Loucy (cell line): Measurements from ENCODE around the gene ADIPOQ.
"Not testable (repeated sequence)": the region's sequence is repeated elsewhere in the genome, so short reads cannot be mapped to it uniquely, and the experiment has no call there.

ENCODE experiments used
- H2AFZ ChIP-seq: fragments of 200-600 bp; sonication (generic); 2 replicates; pipeline ENCODE4 v1.6.0; 2016; ENCODE audit warnings: antibody characterized with exemption, mild to moderate bottlenecking, low read length, moderate library complexity
- H3F3A ChIP-seq: fragments of 200-600 bp; 2 replicates; pipeline ENCODE4 v1.6.0; 2016; ENCODE audit warnings: antibody characterized with exemption, low read depth, mild to moderate bottlenecking
- H3K27me3 ChIP-seq: fragments of 200-600 bp; sonication (generic); 2 replicates; pipeline ENCODE4 v1.6.1; 2014; ENCODE audit warnings: low read length, mild to moderate bottlenecking; ENCODE audit not compliant: insufficient read depth, poor library complexity, severe bottlenecking
- H3K36me3 ChIP-seq: fragments of 200-600 bp; sonication (generic); 2 replicates; pipeline ENCODE4 v1.6.1; 2016; ENCODE audit warnings: low read length; ENCODE audit not compliant: insufficient read depth
- H3K4me1 ChIP-seq: fragments of 200-600 bp; sonication (generic); 2 replicates; pipeline ENCODE4 v1.5.1; 2014; ENCODE audit warnings: low read length, mild to moderate bottlenecking; ENCODE audit not compliant: insufficient read depth, poor library complexity, severe bottlenecking
- H3K4me2 ChIP-seq: fragments of 200-600 bp; sonication (generic); 2 replicates; pipeline ENCODE4 v1.6.0; 2014; ENCODE audit warnings: antibody characterized with exemption, low read length, low read depth, mild to moderate bottlenecking; ENCODE audit not compliant: poor library complexity, severe bottlenecking
- H3K4me3 ChIP-seq: fragments of 200-600 bp; sonication (generic); 2 replicates; pipeline ENCODE4 v1.5.1; 2014; ENCODE audit warnings: low read length, mild to moderate bottlenecking, mixed read lengths; ENCODE audit not compliant: poor library complexity, severe bottlenecking
- H3K79me2 ChIP-seq: fragments of 200-600 bp; sonication (generic); 2 replicates; pipeline ENCODE4 v1.6.1; 2014; ENCODE audit warnings: low read length; ENCODE audit not compliant: insufficient read depth
- H3K9ac ChIP-seq: fragments of 200-600 bp; sonication (generic); 2 replicates; pipeline ENCODE4 v1.6.0; 2014; ENCODE audit warnings: mild to moderate bottlenecking, low read depth, low read length, moderate library complexity; ENCODE audit not compliant: poor library complexity, severe bottlenecking
- H3K9me2 ChIP-seq: fragments of 200-600 bp; sonication (generic); replicated peaks from 2 replicates; pipeline ENCODE4 v1.6.1; 2016; ENCODE audit warnings: low read depth, low read length, mixed read lengths
- H3K9me3 ChIP-seq: fragments of 200-600 bp; sonication (generic); 2 replicates; pipeline ENCODE4 v1.6.1; 2014; ENCODE audit warnings: mild to moderate bottlenecking, antibody characterized with exemption, low read length, low read depth; ENCODE audit not compliant: insufficient read depth
- H4K20me1 ChIP-seq: fragments of 200-600 bp; sonication (generic); 2 replicates; pipeline ENCODE4 v1.6.0; 2014; ENCODE audit warnings: antibody characterized with exemption, low read length, mild to moderate bottlenecking; ENCODE audit not compliant: insufficient read depth, poor library complexity, severe bottlenecking
- EZH2phosphoT487 ChIP-seq: fragments of 200-600 bp; IDR thresholded peaks from 2 replicates; pipeline ENCODE4 v1.6.1; 2018; ENCODE audit warnings: antibody characterized with exemption, mild to moderate bottlenecking, moderate library complexity, borderline replicate concordance
- TF ChIP-seq, protein P1 (sequence below): fragments of 200-600 bp; sonication (generic); conservative IDR thresholded peaks from 2 replicates; pipeline ENCODE4 v1.5.1; 2014; ENCODE audit warnings: mild to moderate bottlenecking, antibody characterized with exemption, low read length

ADIPOQ gene

DNA sequence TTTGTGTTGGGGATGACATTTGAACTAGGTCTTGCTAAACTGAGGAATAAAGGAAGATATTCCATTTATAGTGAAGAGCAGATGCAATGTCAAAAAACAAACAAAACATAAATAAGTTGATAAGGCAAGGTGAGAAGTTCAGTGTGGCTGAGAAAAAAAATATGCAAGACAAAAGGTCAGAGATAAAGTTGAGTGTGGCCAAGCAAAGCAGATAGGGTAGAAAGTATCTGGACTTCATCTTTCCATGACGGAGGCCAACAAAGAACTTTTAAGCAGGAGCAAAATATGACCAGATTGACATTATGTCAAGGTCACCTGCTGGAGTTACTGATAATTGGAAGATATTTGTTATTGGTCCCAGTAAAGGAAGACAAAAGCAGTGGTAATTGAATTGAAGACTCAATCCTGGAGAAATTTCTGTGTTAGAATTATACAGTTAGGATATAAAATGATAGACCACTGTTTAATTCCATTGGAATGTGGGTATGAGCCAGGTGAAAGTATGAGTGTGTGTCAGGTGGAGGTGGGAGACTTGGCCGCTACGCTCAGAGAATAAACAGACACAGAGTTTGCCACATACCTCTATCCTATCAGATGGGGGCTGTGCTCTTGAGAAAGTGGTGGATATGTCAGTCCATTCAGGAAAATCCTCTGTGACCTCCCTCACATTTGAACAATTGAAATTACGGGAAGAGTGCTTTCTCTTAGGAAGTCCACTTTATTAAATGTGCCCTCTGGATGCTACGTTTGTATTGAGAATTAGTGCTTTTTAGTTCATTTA is 28.1 kb downstream of the ADIPOQ start:
- Histone ChIP-seq H3K27me3 (no peaks in the 10 kb centered on the region), H2AFZ (no peak overlapping the region)

DNA sequence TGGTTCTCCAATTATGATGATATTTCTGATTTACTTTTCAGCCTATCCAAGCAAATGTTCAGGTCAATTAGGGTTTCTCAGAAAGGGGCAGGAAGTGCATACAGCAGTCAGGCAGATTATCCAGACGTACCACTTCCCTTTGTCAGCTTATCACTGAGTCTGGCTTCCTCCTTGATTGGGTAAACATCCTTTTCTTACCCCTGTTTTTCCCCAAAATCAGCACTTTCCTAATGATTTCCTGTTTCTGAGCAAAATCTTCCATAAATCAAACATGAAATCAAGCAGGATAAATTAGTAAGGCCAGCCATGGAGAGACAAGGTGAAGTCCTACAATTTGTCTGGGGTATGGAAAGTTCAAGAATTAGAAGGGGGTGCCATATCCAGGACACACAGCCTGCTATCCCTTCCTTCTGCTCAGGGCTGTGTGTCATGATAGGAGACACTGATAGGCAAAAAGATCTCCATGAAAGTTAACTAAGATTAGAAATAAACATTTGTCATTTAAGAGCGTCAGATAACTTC is 29.0 kb downstream of the ADIPOQ start:
- H3K4me2 ChIP-seq: no peak overlapping the region

More for the DNA sequence above, 28.1 kb downstream of the ADIPOQ start:
- no peak overlapping the region for H3K4me2 ChIP-seq
- no peaks in the 10 kb centered on the region for H3K36me3 ChIP-seq
- H3K9me3 ChIP-seq: no peaks in the 10 kb centered on the region
- H3K4me3 ChIP-seq: no peak overlapping the region
- no peaks in the 10 kb centered on the region for H3F3A ChIP-seq
- TF ChIP-seq EZH2phosphoT487: no peak
- TF ChIP-seq, protein P1, sequence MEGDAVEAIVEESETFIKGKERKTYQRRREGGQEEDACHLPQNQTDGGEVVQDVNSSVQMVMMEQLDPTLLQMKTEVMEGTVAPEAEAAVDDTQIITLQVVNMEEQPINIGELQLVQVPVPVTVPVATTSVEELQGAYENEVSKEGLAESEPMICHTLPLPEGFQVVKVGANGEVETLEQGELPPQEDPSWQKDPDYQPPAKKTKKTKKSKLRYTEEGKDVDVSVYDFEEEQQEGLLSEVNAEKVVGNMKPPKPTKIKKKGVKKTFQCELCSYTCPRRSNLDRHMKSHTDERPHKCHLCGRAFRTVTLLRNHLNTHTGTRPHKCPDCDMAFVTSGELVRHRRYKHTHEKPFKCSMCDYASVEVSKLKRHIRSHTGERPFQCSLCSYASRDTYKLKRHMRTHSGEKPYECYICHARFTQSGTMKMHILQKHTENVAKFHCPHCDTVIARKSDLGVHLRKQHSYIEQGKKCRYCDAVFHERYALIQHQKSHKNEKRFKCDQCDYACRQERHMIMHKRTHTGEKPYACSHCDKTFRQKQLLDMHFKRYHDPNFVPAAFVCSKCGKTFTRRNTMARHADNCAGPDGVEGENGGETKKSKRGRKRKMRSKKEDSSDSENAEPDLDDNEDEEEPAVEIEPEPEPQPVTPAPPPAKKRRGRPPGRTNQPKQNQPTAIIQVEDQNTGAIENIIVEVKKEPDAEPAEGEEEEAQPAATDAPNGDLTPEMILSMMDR: no peak
- H3K79me2 ChIP-seq: no peaks in the 10 kb centered on the region
- H3K9me2 ChIP-seq: no peaks in the 10 kb centered on the region
- H4K20me1 ChIP-seq: no peaks in the 10 kb centered on the region
- H3K9ac ChIP-seq: no peak overlapping the region
- H3K4me1 ChIP-seq: peaks cover 10% of the 10 kb centered on the region

DNA sequence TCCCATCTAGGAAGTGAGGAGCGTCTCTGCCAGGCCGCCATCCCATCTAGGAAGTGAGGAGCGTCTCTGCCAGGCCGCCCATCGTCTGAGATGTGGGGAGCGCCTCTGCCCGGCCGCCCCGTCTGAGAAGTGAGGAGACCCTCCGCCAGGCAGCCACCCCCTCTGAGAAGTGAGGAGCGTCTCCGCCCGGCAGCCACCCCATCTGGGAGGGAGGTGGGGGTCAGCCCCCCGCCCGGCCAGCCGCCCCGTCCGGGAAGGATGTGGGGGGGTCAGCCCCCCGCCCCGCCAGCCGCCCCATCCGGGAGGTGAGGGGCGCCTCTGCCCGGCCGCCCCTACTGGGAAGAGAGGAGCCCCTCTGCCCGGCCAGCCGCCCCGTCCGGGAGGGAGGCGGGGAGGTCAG is 31.3 kb downstream of the ADIPOQ start:
- H3K9me2 ChIP-seq, H2AFZ ChIP-seq, H3K27me3 ChIP-seq, H3F3A ChIP-seq, H4K20me1 ChIP-seq, H3K4me2 ChIP-seq, H3K36me3 ChIP-seq, H3K9me3 ChIP-seq, H3K79me2 ChIP-seq, H3K9ac ChIP-seq, H3K4me3 ChIP-seq: not testable (repeated sequence)
- peaks cover 10% of the 10 kb centered on the region for H3K4me1 ChIP-seq

More for the DNA sequence above, 29.0 kb downstream of the ADIPOQ start:
- no peaks in the 10 kb centered on the region for H4K20me1 ChIP-seq
- no peak for TF ChIP-seq EZH2phosphoT487
- TF ChIP-seq, protein P1: no peak
- H3K9me3 ChIP-seq: 0 out of 2 replicates have a peak, but pooled peaks cover under 1% of the 10 kb centered on the region
- no peaks in the 10 kb centered on the region for H3K79me2 ChIP-seq
- H3K36me3 ChIP-seq: no peaks in the 10 kb centered on the region
- H3K4me1 ChIP-seq: peaks cover 10% of the 10 kb centered on the region
- no peaks in the 10 kb centered on the region for H3F3A ChIP-seq
- no peak overlapping the region for H3K9ac ChIP-seq
- H3K4me3 ChIP-seq: no peak overlapping the region
- no peaks in the 10 kb centered on the region for H3K27me3 ChIP-seq
- H2AFZ ChIP-seq: peak overlapping the region; percentile 62; the same call in 1 of the 2 replicates
- H3K9me2 ChIP-seq: no peaks in the 10 kb centered on the region

DNA sequence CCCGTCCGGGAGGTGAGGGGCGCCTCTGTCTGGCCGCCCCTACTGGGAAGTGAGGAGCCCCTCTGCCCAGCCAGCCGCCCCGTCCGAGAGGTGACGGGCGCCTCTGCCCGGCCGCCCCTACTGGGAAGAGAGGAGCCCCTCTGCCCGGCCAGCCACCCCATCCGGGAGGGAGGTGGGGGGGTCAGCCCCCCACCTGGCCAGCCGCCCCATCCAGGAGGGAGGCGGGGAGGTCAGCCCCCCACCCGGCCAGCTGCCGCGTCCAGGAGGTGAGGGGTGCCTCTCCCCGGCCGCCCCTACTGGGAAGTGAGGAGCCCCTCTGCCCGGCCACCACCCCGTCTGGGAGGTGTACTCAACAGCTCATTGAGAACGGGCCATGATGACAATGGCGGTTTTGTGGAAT is 31.7 kb downstream of the ADIPOQ start:
- H4K20me1 ChIP-seq, H2AFZ ChIP-seq, H3K36me3 ChIP-seq, H3K9me2 ChIP-seq, H3K4me2 ChIP-seq, H3K9ac ChIP-seq, H3K9me3 ChIP-seq, H3F3A ChIP-seq, H3K79me2 ChIP-seq, H3K27me3 ChIP-seq, H3K4me3 ChIP-seq: not testable (repeated sequence)
- H3K4me1 ChIP-seq: peaks cover 10% of the 10 kb centered on the region

DNA sequence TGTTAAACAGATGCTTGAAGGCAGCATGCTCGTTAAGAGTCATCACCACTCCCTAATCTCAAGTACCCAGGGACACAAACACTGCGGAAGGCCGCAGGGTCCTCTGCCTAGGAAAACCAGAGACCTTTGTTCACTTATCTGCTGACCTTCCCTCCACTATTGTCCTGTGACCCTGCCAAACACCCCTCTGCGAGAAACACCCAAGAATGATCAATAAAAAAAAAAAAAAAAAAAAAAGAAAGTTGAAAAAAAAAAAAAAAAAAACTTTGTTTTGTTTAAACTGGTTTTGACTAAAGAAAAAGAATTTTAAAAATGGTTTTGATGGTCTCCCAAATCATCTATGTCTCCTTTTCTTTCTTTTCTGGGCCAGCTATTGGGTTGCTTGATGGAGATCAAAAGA is 32.3 kb downstream of the ADIPOQ start:
- H3K4me2 ChIP-seq, H3K9me2 ChIP-seq, H3K36me3 ChIP-seq, H3K27me3 ChIP-seq, H2AFZ ChIP-seq, H3K9ac ChIP-seq, H4K20me1 ChIP-seq, H3F3A ChIP-seq, H3K79me2 ChIP-seq, H3K4me3 ChIP-seq, H3K9me3 ChIP-seq: not testable (repeated sequence)
- H3K4me1 ChIP-seq: peaks cover 10% of the 10 kb centered on the region
